Stimulated activated CD4-positive, alpha-beta T cell treated with anti-CD3 and anti-CD28 coated beads, Interleukin-4, amount 100 ng/mL, for 48 hours (primary cell): ENCODE results near the gene ZFPL1.

Source experiments
- DNase-seq, 2 donors: peaks; one replicate each; pipeline ENCODE4 v3.0.0-alpha.2; 2020; ENCODE audit warnings: low read depth in 2 of 2

ZFPL1 gene

DNA sequence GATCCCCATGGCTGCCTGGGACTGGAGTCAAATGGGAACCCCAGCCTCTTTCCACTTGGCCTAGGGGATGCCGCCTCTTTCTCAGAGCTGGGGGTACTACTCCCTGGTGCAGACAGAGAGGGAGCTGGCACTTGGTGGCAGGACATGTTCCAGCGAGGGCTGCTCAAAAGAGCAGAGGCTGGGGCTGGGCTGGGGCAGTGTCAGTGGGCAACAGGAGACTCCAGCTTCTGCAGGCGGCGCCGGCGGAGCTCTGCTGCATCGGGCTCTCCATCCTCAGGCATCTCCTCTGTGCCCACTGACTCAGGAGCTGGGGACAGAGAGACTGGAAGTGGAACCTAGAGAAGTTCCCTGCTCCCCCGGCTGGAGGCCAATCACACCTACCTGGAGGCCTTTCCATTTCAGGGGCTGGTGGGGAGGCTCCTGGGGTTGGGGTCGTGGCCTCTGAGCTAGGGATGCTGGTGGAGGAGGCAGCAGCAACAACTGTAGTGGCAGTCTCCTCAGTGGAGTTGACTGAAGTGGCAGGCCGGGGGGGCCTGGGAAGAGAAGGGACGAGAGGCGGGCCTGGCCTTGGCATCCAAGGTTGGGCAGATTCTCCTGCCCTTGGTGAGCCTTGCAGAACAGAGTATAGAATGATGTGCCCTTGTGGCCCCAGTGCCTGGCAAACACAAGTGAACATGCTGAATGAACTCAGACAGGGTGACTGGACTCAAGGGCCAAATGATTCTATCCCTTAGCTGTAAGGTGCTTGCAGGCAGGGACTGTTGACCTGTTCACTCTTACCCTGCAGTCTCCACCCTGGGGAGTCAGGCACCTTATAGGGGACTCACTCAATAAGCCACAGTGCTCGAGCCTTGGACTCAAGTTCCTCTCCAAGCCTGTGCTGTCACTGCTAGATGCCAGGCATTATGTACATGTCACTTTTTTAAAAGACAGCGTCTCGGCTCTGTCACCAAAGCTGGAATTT, 44.4 kb downstream of the ZFPL1 start:
- no peak for DNase-seq

DNA sequence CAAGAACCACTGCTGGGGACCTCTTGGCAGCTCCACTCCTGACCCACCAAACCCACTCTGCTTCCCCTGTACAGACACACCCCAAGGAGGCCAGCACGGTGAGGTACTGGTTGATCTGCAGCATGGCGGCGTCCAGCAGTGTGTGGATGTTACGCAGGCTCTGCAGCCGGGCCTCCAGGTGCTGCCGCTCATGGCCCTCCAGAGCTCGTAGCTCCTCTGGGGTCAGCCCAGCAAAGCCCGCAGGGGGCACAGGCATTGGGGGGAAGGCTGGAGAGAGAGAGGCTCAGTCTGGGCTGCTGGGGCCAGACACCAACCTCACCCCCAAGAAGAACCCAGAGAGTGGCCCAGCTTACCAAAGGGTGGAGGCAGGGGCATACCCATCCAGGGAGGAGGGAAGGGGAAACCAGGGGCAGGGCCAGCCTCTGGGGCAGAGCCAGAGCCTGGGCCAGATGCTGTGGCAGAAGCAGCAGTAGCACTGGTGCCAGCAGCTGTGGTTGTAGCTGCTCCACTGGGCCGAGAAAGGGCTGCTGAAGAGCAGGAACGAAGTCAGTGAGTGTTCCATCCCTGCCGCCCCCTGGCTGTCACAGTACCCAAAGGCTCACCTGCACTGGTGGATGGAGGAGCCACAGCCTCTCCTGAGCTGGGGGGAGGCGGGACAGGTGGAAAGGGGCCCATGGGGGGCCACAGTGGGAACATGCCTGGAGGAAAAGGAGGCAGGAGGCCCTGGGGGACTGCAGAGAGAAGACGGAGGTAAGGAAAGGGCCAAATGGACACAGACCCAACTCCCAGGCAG, 45.8 kb downstream of the ZFPL1 start:
- no peak for DNase-seq

DNA sequence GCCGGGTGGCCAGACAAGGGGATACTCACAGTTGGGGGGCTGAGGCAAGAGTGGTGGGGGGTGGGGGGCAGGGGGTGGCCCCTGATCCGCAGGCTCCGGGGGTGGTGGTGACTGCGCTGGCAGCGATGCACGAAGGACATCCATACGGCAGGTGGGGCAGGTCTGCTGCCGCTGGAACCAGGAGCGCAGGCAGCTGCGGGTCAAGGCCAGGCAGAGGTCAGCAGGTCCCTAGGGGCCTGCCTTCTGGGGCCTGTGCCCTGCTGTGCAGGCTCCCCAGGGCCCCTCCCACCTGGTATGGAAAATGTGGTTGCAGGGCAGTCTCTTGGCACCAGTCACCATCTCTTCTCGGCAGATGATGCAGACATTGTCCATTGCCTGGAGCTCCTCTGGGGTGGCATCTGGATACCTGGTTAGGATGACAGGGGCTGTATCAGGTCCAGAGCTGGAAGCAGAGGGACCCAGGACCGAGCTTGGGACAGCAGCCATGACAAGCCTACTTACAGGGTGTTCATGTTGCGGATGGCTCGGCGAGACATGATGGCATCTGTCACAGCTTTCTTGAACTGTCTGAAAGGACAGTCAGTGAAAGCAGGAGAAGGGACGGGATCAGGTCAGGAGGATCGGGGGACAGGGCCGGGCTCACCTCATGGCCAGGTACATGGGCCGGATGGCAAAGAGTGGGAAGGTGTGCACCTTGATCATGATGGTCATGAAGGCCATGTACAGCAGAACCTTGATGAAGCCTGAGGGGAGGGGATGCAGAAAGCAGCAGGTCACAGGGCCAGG, 46.8 kb downstream of the ZFPL1 start:
- DNase-seq: no peak

DNA sequence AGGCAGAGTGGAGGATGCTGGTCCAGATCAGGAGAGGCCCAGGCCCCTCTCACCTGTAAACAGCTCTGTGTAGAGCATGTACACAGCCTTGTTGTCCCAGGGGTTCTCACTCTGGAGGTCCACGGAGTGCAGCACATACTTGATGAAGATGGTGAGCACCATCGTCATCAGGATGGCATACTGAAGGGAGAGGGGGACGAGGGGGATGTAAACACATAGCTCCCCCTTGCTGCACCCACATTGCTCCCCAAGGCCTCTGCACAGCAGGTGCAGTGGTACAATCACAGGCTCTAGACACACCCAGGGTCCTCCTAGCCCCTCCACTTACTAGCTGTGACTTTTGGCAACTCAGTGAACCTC, 47.4 kb downstream of the ZFPL1 start:
- DNase-seq: no peak

DNA sequence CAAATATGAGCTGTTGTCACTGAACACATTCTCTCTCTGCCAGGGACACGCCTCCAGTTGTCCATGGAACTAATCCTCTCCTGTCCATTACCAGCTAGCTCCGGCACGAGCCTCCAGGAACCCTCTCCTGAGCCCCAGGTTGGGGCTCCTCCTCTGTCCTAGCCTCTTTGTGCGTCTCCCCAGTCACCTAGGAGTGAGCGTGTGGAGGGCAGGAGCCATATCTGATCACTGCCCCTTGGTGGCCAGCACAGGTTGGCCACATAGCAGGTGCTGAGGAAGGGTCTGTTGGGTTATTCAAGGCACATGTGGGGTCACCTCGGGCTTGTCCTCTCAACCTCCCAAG, 47.8 kb downstream of the ZFPL1 start:
- DNase-seq: no peak

DNA sequence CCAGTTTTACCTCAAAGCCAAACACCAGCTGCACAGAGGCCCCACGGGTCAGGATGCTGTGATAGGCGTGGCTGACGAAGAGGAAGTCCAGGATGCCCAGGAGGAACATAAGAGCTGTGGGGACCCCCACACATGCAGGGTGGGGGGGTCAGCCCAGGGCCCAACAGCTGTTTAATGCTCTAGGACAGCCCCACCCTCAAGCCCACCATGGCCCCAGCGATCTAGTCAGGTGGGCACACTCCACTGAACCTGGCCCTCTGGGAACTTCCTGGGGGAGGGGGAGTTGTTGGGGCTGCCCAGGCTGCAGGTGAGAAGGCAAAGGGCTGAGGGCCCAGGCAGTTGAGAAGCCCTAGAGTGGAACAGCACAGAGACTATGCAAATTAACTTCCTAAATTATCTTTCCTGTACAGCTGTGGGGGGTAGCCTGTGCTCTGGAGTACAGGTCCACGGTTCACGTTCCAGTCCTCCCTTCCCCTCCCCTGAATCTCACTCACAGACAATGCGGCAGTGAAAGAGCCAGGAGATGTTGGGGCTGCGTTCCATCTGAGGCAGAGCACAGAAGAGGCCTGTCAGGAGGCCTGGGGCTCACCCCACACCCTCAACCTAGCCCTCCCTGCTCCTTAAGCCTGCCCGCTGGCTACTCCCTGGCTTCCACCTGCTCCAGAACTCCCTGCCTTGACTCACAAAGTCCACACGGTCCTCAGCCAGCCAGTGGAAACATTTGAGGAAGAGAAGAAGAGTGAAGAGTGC, 48.4 kb downstream of the ZFPL1 start:
- DNase-seq: no peak

DNA sequence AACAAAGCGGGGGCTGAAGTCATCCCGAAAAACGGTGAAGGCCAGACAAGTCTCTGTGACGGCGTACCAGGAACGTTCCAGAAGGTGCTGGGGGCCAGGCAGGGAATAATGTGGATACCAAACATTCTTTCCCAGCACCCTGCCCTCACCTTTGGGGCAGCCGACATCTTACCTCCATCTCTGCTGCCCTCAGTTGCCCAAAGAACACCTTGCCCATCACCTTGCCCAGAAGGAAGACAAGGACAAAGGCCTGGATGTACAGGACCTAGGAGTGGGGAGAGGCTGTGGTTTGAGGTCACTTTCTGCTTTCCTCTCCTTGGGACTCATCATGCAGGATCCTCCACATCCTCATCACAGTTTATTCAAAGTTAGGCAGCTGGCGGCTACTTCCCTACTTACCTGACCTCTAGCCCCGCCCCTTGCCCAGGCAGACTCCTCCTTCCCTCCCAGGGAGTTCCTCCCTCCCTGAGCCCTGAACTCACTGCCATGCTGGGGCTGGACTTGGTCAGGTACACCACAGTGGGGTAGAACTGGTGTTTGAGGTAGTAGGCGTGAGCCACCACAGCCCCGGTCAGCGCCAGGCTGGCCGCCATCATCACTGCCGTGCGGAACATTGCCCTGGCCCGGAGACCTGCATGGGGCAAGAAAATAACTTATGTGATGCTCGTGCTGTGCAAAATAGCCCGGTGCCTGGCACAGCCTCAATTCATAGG, 49.1 kb downstream of the ZFPL1 start:
- peak; percentile 57 to 67 for DNase-seq

DNA sequence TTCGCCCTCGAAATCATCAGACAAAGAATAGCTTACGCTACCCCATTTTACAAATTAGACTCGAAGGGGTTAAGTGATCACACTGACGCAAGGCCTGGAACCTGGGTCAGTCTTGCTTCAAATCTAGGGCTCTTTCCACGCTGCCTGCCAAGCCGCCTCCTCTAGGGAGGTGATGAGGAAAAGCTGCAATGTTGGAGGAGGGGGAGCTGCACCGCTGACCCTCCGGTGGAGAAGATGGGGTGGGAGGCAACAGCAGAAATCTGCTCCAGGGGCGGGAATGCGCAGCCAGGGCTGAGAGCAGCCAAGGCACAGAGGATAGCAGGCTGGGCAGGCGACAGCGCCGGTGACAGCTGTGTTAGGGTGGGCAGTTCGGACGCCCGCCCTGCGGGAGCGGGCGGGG, 49.7 kb downstream of the ZFPL1 start:
- DNase-seq: no peak

DNA sequence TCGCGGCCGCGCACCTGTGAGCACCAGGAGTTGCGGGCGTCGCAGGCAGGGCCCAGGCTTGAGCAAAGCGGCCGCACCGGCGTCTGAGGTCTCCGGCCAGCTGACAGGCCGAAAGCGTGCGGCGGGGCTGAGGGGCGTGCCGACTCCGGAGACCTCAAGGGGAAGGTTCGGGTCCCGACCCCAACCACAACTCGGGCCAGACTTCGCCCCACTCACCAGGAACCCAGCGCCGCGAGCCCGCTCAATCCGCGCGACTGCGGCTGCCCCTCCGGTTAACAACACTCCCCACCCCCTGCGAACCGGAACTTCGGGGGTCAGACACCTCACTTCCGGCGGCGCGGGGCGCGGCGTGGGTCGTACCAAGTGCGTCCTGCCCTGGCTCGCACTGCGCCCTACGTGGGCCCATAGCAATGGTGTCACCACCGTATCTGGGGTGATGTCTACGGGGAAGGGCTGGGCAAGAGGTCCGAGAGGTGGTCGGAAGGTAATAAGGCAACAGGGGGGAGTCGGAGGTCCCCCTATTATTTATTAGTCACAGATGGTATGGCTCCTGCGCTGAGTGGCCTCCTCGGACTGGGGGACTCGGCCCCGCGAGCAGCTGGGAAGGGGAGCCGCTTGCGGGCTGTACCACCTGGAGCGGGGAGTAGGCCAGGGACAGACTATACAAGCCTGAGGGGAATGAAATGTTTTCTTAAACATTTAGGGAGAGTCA, 50.4 kb downstream of the ZFPL1 start, which contains the start of gene SYVN1:
Gene SYVN1 (minus strand): TSS at position 280 of the 712 bp plus-strand sequence. CDS start 918 bp downstream, outside the sequence.
- DNase-seq: peak; percentile 86 to 90

DNA sequence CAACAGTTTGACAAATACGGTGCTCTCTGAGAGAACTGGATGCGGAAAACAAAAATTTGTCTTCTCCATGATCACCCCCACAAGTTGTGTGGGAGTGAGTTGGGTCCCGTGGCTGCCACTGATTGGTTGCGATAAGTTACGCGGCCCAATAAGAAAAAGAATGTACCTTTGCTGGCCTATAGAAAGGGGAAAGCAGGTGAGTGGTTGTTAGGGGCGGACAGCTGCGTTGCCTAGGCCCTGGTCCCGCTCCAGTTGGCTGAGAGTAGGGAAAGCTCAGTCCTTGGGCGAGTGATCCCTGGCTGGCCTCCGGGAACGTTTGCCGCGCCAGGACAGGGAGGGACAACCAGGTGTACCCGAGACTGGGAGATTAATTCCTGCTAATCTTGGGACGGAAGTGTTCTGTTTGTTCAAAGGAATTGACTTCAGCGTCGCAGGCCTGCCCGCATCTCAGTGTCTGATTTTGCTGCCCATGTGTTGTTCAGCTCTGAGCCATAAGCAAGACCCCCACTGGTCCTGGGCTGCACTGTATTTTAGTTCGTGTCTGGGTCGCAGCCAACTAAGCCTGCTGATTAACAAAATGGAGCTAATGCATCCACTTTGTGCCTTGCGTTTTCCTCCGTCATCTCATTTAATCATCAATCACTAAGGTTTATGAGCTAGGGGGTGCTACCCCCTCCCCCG, 51.1 kb downstream of the ZFPL1 start:
- DNase-seq: peak; percentile 63 to 77

DNA sequence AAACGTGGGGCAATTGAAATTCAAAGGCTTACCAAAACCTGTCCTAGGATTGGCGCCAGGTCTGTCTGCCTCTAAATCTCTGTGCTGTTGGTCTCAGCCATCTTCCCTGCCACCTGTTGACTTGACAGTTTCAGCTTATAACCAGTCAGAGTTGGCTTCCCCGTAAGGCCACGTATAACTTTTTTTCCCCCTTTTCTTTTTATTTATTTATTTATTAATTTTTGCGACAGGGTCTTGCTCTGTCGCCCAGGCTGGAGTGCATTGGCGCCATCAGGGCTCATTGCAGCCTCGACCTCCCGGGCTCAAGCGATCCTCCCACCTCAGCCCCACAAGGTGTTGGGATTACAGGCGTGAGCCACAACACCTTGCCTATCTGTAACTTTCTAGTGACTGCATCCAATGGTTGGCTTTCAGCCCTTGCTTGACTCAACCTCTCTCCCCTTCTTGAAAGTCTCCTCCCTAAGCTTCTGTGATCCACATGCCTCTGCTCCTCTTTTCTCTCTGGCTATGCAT, 51.7 kb downstream of the ZFPL1 start:
- no peak for DNase-seq

DNA sequence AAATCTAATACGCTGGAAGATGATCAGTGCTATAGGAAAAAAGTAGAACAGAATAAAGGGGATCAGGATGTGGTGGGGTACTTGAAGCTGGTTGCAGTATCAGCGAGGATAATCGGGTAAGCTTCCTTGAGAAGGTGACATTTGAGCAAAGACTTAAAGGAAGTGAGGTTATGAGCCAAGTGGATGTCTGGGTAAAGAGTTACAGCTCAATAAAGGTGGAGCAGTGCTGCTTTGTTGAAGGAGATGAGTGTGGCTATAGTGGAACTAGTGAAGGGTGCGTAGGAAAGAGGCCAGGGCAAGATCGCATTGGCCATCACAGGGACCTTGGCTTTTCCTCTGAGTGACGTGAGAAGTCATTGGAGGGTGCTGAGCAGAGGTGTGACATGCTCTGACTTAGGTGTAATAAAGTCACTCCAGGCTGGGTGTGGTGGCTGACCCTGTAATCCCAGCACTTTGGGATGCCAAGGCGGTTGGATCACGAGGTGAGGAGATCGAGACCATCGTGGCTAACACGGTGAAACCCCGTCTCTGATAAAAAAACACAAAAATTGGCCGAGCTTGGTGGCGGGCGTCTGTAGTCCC, 52.6 kb downstream of the ZFPL1 start:
- DNase-seq: no peak
